ENCODE measurements around the gene VGF. TPM values are rescaled to one million over a fixed set of nuclear protein-coding genes. Genes with fewer than 3 reads are reported as not detected.

Gene VGF
- total RNA-seq, 1 donor from 2014 or later = not detected

GRCh38 chr7:101186844-101187428 lies 21.6 kb upstream of the VGF start:
- H3K36me3 ChIP-seq (ENCODE audit: control insufficient read depth in 3 of 3, insufficient read depth in 3 of 3, low read length in 3 of 3) = no peaks in the 10 kb centered on the region
- peaks cover 0 to 6% (median 3%) of the 10 kb centered on the region in 3 donors for H3K27me3 ChIP-seq (ENCODE audit: control insufficient read depth in 3 of 3, insufficient read depth in 3 of 3, low read length in 3 of 3)
- no peak overlapping the region for H3K4me3 ChIP-seq (ENCODE audit: low read length in 3 of 3)
- no peak overlapping the region for H3K9ac ChIP-seq (ENCODE audit: low read depth in 1 of 3, low read length in 3 of 3)
- peaks cover 0 to 3% (median 0%) of the 10 kb centered on the region in 3 donors for H3K4me1 ChIP-seq (ENCODE audit: control insufficient read depth in 3 of 3, insufficient read depth in 3 of 3, low read length in 3 of 3)
- no peaks in the 10 kb centered on the region for H3K9me3 ChIP-seq (ENCODE audit: control insufficient read depth in 3 of 3, low read length in 3 of 3)
- no peak overlapping the region for H3K27ac ChIP-seq (ENCODE audit: low read depth, low read length)

GRCh38 chr7:101186194-101186593 lies 20.8 kb upstream of the VGF start:
- H3K9ac ChIP-seq (ENCODE audit: low read depth in 1 of 3, low read length in 3 of 3) = no peak overlapping the region
- H3K27me3 ChIP-seq (ENCODE audit: control insufficient read depth in 3 of 3, insufficient read depth in 3 of 3, low read length in 3 of 3) = peaks cover 0 to 6% (median 3%) of the 10 kb centered on the region in 3 donors
- H3K4me1 ChIP-seq (ENCODE audit: control insufficient read depth in 3 of 3, insufficient read depth in 3 of 3, low read length in 3 of 3) = peaks cover 0 to 3% (median 0%) of the 10 kb centered on the region in 3 donors
- no peak overlapping the region for H3K27ac ChIP-seq (ENCODE audit: low read depth, low read length)
- H3K36me3 ChIP-seq (ENCODE audit: control insufficient read depth in 3 of 3, insufficient read depth in 3 of 3, low read length in 3 of 3) = no peaks in the 10 kb centered on the region
- no peak overlapping the region for H3K4me3 ChIP-seq (ENCODE audit: low read length in 3 of 3)
- H3K9me3 ChIP-seq (ENCODE audit: control insufficient read depth in 3 of 3, low read length in 3 of 3) = no peaks in the 10 kb centered on the region

GRCh38 chr7:101185258-101185839 lies 20.0 kb upstream of the VGF start:
- H3K9me3 ChIP-seq (ENCODE audit: control insufficient read depth in 3 of 3, low read length in 3 of 3) = no peaks in the 10 kb centered on the region
- H3K27me3 ChIP-seq (ENCODE audit: control insufficient read depth in 3 of 3, insufficient read depth in 3 of 3, low read length in 3 of 3) = peaks cover 7 to 14% (median 9%) of the 10 kb centered on the region in 3 donors
- no peak overlapping the region for H3K4me3 ChIP-seq (ENCODE audit: low read length in 3 of 3)
- H3K9ac ChIP-seq (ENCODE audit: low read depth in 1 of 3, low read length in 3 of 3) = no peak overlapping the region
- H3K4me1 ChIP-seq (ENCODE audit: control insufficient read depth in 3 of 3, insufficient read depth in 3 of 3, low read length in 3 of 3) = peaks cover 0 to 3% (median 0%) of the 10 kb centered on the region in 3 donors
- no peak overlapping the region for H3K27ac ChIP-seq (ENCODE audit: low read depth, low read length)
- no peaks in the 10 kb centered on the region for H3K36me3 ChIP-seq (ENCODE audit: control insufficient read depth in 3 of 3, insufficient read depth in 3 of 3, low read length in 3 of 3)

GRCh38 chr7:101180130-101180755 lies 14.9 kb upstream of the VGF start, which contains the start of gene NAT16:
NAT16 (minus strand) TSS chr7:101180293; CDS start chr7:101174807, 5,486 bp downstream.
- Histone ChIP-seq H3K9me3 (ENCODE audit: control insufficient read depth in 3 of 3, low read length in 3 of 3) (no peaks in the 10 kb centered on the region), H3K27ac (ENCODE audit: low read depth, low read length) (no peak within 1 kb of the TSS), H3K27me3 (ENCODE audit: control insufficient read depth in 3 of 3, insufficient read depth in 3 of 3, low read length in 3 of 3) (peaks cover 44 to 54% (median 50%) of the 10 kb centered on the region in 3 donors), H3K36me3 (ENCODE audit: control insufficient read depth in 3 of 3, insufficient read depth in 3 of 3, low read length in 3 of 3) (no peaks in the 10 kb centered on the region), H3K9ac (ENCODE audit: low read depth in 1 of 3, low read length in 3 of 3) (no peak within 1 kb of the TSS), H3K4me3 (ENCODE audit: low read length in 3 of 3) (no peak within 1 kb of the TSS), H3K4me1 (ENCODE audit: control insufficient read depth in 3 of 3, insufficient read depth in 3 of 3, low read length in 3 of 3) (peaks cover 0 to 3% (median 0%) of the 10 kb centered on the region in 3 donors)

GRCh38 chr7:101179713-101180112 lies 14.3 kb upstream of the VGF start:
- Histone ChIP-seq H3K4me1 (ENCODE audit: control insufficient read depth in 3 of 3, insufficient read depth in 3 of 3, low read length in 3 of 3) (peaks cover 0 to 3% (median 0%) of the 10 kb centered on the region in 3 donors), H3K4me3 (ENCODE audit: low read length in 3 of 3) (no peak overlapping the region), H3K9me3 (ENCODE audit: control insufficient read depth in 3 of 3, low read length in 3 of 3) (no peaks in the 10 kb centered on the region), H3K36me3 (ENCODE audit: control insufficient read depth in 3 of 3, insufficient read depth in 3 of 3, low read length in 3 of 3) (no peaks in the 10 kb centered on the region), H3K27me3 (ENCODE audit: control insufficient read depth in 3 of 3, insufficient read depth in 3 of 3, low read length in 3 of 3) (peaks cover 48 to 54% (median 52%) of the 10 kb centered on the region in 3 donors), H3K9ac (ENCODE audit: low read depth in 1 of 3, low read length in 3 of 3) (no peak overlapping the region), H3K27ac (ENCODE audit: low read depth, low read length) (no peak overlapping the region)

- no peaks in the 10 kb centered on the region for H3K36me3 ChIP-seq (ENCODE audit: control insufficient read depth in 3 of 3, insufficient read depth in 3 of 3, low read length in 3 of 3)
- H3K4me1 ChIP-seq (ENCODE audit: control insufficient read depth in 3 of 3, insufficient read depth in 3 of 3, low read length in 3 of 3) = peaks cover 0 to 3% (median 2%) of the 10 kb centered on the region in 3 donors
- H3K27me3 ChIP-seq (ENCODE audit: control insufficient read depth in 3 of 3, insufficient read depth in 3 of 3, low read length in 3 of 3) = peaks cover 54 to 60% (median 58%) of the 10 kb centered on the region in 3 donors
- no peak overlapping the region for H3K9ac ChIP-seq (ENCODE audit: low read depth in 1 of 3, low read length in 3 of 3)
- no peak overlapping the region for H3K27ac ChIP-seq (ENCODE audit: low read depth, low read length)
- no peak overlapping the region for H3K4me3 ChIP-seq (ENCODE audit: low read length in 3 of 3)
- H3K9me3 ChIP-seq (ENCODE audit: control insufficient read depth in 3 of 3, low read length in 3 of 3) = no peaks in the 10 kb centered on the region
These were observed 13.7 kb upstream of the VGF start for GRCh38 chr7:101179117-101179516.

- Histone ChIP-seq H3K36me3 (ENCODE audit: control insufficient read depth in 3 of 3, insufficient read depth in 3 of 3, low read length in 3 of 3) (no peaks in the 10 kb centered on the region), H3K27me3 (ENCODE audit: control insufficient read depth in 3 of 3, insufficient read depth in 3 of 3, low read length in 3 of 3) (peaks cover 67 to 75% (median 73%) of the 10 kb centered on the region in 3 donors), H3K9me3 (ENCODE audit: control insufficient read depth in 3 of 3, low read length in 3 of 3) (no peaks in the 10 kb centered on the region), H3K4me3 (ENCODE audit: low read length in 3 of 3) (no peak overlapping the region), H3K9ac (ENCODE audit: low read depth in 1 of 3, low read length in 3 of 3) (no peak overlapping the region), H3K27ac (ENCODE audit: low read depth, low read length) (no peak overlapping the region), H3K4me1 (ENCODE audit: control insufficient read depth in 3 of 3, insufficient read depth in 3 of 3, low read length in 3 of 3) (peaks cover 10 to 13% (median 11%) of the 10 kb centered on the region in 3 donors)
These were observed 12.3 kb upstream of the VGF start for GRCh38 chr7:101177644-101178043.

- no peaks in the 10 kb centered on the region for H3K9me3 ChIP-seq (ENCODE audit: control insufficient read depth in 3 of 3, low read length in 3 of 3)
- peaks cover 14 to 22% (median 19%) of the 10 kb centered on the region in 3 donors for H3K4me1 ChIP-seq (ENCODE audit: control insufficient read depth in 3 of 3, insufficient read depth in 3 of 3, low read length in 3 of 3)
- no peak overlapping the region for H3K9ac ChIP-seq (ENCODE audit: low read depth in 1 of 3, low read length in 3 of 3)
- H3K27ac ChIP-seq (ENCODE audit: low read depth, low read length) = no peak overlapping the region
- no peak overlapping the region for H3K4me3 ChIP-seq (ENCODE audit: low read length in 3 of 3)
- no peaks in the 10 kb centered on the region for H3K36me3 ChIP-seq (ENCODE audit: control insufficient read depth in 3 of 3, insufficient read depth in 3 of 3, low read length in 3 of 3)
- H3K27me3 ChIP-seq (ENCODE audit: control insufficient read depth in 3 of 3, insufficient read depth in 3 of 3, low read length in 3 of 3) = peaks cover 83 to 91% (median 89%) of the 10 kb centered on the region in 3 donors
These were observed 10.3 kb upstream of the VGF start for GRCh38 chr7:101175664-101176063.

- Histone ChIP-seq H3K9me3 (ENCODE audit: control insufficient read depth in 3 of 3, low read length in 3 of 3) (no peaks in the 10 kb centered on the region), H3K4me3 (ENCODE audit: low read length in 3 of 3) (no peak overlapping the region), H3K9ac (ENCODE audit: low read depth in 1 of 3, low read length in 3 of 3) (no peak overlapping the region), H3K27ac (ENCODE audit: low read depth, low read length) (no peak overlapping the region), H3K27me3 (ENCODE audit: control insufficient read depth in 3 of 3, insufficient read depth in 3 of 3, low read length in 3 of 3) (peaks cover 88 to 93% (median 90%) of the 10 kb centered on the region in 3 donors), H3K36me3 (ENCODE audit: control insufficient read depth in 3 of 3, insufficient read depth in 3 of 3, low read length in 3 of 3) (no peaks in the 10 kb centered on the region), H3K4me1 (ENCODE audit: control insufficient read depth in 3 of 3, insufficient read depth in 3 of 3, low read length in 3 of 3) (peaks cover 19 to 28% (median 27%) of the 10 kb centered on the region in 3 donors)
These were observed 9.0 kb upstream of the VGF start for GRCh38 chr7:101174322-101174854.
